HepG2 (cell line): ENCODE data around the gene DOCK3. TPM values are rescaled to one million over a fixed set of nuclear protein-coding genes. Genes with fewer than 3 reads are reported as not detected.
A peak's percentile ranks its signal among the peaks of the same experiment; 100 is the strongest.

Source experiments
- AHDC1 ChIP-seq: sonication (generic); formaldehyde crosslinking; IDR thresholded peaks from 2 replicates; pipeline ENCODE4 v1.5.1; 2020; ENCODE audit warnings: mild to moderate bottlenecking, missing genetic modification reagents, borderline replicate concordance
- CBFB ChIP-seq: sonication (generic); formaldehyde crosslinking; IDR thresholded peaks from 2 replicates; pipeline ENCODE4 v1.4.0; 2020; ENCODE audit warnings: missing genetic modification reagents
- ETV5 ChIP-seq: IDR thresholded peaks from 2 replicates; pipeline ENCODE4 v1.6.1; 2018; ENCODE audit warnings: missing biosample characterization, missing genetic modification reagents, inconsistent platforms, borderline replicate concordance
- GLI4 ChIP-seq: sonication (generic); formaldehyde crosslinking; IDR thresholded peaks from 2 replicates; pipeline ENCODE4 v1.5.1; 2020; ENCODE audit warnings: missing genetic modification reagents, mild to moderate bottlenecking, moderate library complexity, borderline replicate concordance
- NPAS2 ChIP-seq: sonication (generic); formaldehyde crosslinking; IDR thresholded peaks from 2 replicates; pipeline ENCODE4 v1.8.0; 2022; ENCODE audit warnings: mild to moderate bottlenecking, missing genetic modification reagents, borderline replicate concordance
- NR2F1 ChIP-seq, 2 experiments: fragments of 450-650 bp in 1 of 2; formaldehyde crosslinking in 1 of 2; IDR thresholded peaks; 2 replicates each; pipeline versions ENCODE4 v1.5.0 to v1.6.1; 2016 to 2020; ENCODE audit warnings: mild to moderate bottlenecking in 1 of 2, missing compliant biosample characterization in 1 of 2, missing genetic modification reagents in 1 of 2, moderate library complexity in 1 of 2
- ONECUT2 ChIP-seq: sonication (generic); formaldehyde crosslinking; IDR thresholded peaks from 2 replicates; pipeline ENCODE4 v1.4.0; 2020; ENCODE audit warnings: missing genetic modification reagents
- PCBP1 ChIP-seq: fragments of 200-400 bp; formaldehyde crosslinking; IDR thresholded peaks from 2 replicates; pipeline ENCODE4 v1.6.1; 2017; ENCODE audit warnings: mild to moderate bottlenecking, low read depth, low read length, borderline replicate concordance
- POLR2AphosphoS5 ChIP-seq: IDR thresholded peaks from 2 replicates; pipeline ENCODE4 v1.6.1; 2012; ENCODE audit warnings: low read depth, low read length
- SMARCE1 ChIP-seq: fragments of 450-650 bp; IDR thresholded peaks from 2 replicates; pipeline ENCODE4 v1.6.1; 2017; ENCODE audit warnings: borderline replicate concordance
- SOX6 ChIP-seq, 2 experiments: fragments of 450-650 bp in 1 of 2; sonication (generic) in 1 of 2; formaldehyde crosslinking in 1 of 2; IDR thresholded peaks; 2 replicates each; pipeline versions ENCODE4 v1.4.0 to v1.6.1; 2017 to 2020; ENCODE audit warnings: antibody characterized with exemption in 1 of 2, mild to moderate bottlenecking in 1 of 2, missing genetic modification reagents in 1 of 2
- TSC22D2 ChIP-seq: sonication (generic); formaldehyde crosslinking; IDR thresholded peaks from 2 replicates; pipeline ENCODE4 v1.5.1; 2020; ENCODE audit warnings: missing genetic modification reagents, mild to moderate bottlenecking, borderline replicate concordance
- ZBTB7A ChIP-seq: sonication (generic); formaldehyde crosslinking; IDR thresholded peaks from 2 replicates; pipeline ENCODE4 v1.8.0; 2022; ENCODE audit warnings: mild to moderate bottlenecking, missing genetic modification reagents
- ZNF224 ChIP-seq: sonication (generic); formaldehyde crosslinking; IDR thresholded peaks from 2 replicates; pipeline ENCODE4 v1.5.0; 2020; ENCODE audit warnings: mild to moderate bottlenecking, missing genetic modification reagents
- ZNF414 ChIP-seq: sonication (generic); formaldehyde crosslinking; IDR thresholded peaks from 2 replicates; pipeline ENCODE4 v1.5.0; 2020; ENCODE audit warnings: missing genetic modification reagents
- ZNF44 ChIP-seq: sonication (generic); formaldehyde crosslinking; IDR thresholded peaks from 2 replicates; pipeline ENCODE4 v1.5.1; 2020; ENCODE audit warnings: mild to moderate bottlenecking, missing genetic modification reagents
- ZNF7 ChIP-seq: IDR thresholded peaks from 2 replicates; pipeline ENCODE4 v1.6.1; 2016; ENCODE audit warnings: missing biosample characterization, missing genetic modification reagents
- polyA plus RNA-seq, 8 experiments: library from polyadenylated mRNA; depleted of rRNA in 3 of 8; stranded (reverse) in 7 of 8; unstranded in 1 of 8; fragments of >200 nt; fragmentation: Illumina TruSeq in 4 of 8; extraction: Trizol in 4 of 8; gene quantifications; 2 replicates each; pipeline versions ENCODE4 v1.2.1 to v1.2.3, GENCODE V29; 2011 to 2016; ENCODE audit warnings: low read depth in 4 of 8, missing spikeins in 1 of 8, mixed read lengths in 1 of 8; ENCODE audit not compliant: insufficient read depth in 1 of 8
- total RNA-seq, 5 experiments: library from RNA; depleted of rRNA; stranded (reverse); fragments of >200 nt; fragmentation: Illumina TruSeq; extraction: Trizol; gene quantifications; 2 replicates each; pipeline ENCODE4 v1.2.3, GENCODE V29; 2016; ENCODE audit warnings: low read depth in 1 of 5
- TF ChIP-seq, protein P1 (sequence below): sonication (generic); formaldehyde crosslinking; IDR thresholded peaks from 2 replicates; pipeline ENCODE4 v1.4.0; 2020; ENCODE audit warnings: missing genetic modification reagents
- TF ChIP-seq, protein P2 (sequence below): IDR thresholded peaks from 2 replicates; pipeline ENCODE4 v1.6.1; 2016; ENCODE audit warnings: low read depth, control low read depth

Gene DOCK3
- total and polyA plus RNA-seq, 2 of the 13 experiments (the other 11 are each of a cell fraction or from before 2014, with no cell fraction given) = not detected

DNA sequence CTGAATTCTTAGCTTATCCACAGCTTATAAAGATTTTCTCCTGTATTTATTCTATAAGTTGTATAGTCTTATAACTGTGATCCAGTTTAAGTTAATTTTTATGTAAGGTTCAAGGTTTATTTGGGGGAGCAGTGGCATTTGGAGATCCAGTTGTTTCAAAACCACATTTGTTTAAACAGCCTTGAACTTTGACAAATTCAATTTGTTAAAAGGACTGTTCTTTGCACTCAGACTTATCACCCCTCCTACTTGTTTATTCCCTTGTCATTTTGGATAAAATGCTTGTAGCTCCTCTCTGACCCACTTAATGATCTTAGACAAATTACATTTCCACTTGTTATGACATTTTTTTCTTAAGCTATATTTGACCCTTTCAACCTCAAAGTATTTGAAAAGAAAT is 327.8 kb downstream of the DOCK3 start (continued):
- TF ChIP-seq SOX6 (IDR thresholded peaks at IDR 0.05) (no peak), SOX6 (CRISPR knock-in tag; IDR thresholded peaks at IDR 0.05) (peak; percentile 79; the same call in 1 of the 2 replicates), ZNF224 (no peak), ONECUT2 (CRISPR knock-in tag) (no peak), AHDC1 (CRISPR knock-in tag) (peak; percentile 95; the same call in 1 of the 2 replicates), ETV5 (no peak), ZNF7 (no peak), GLI4 (CRISPR knock-in tag) (no peak), ZNF44 (CRISPR knock-in tag) (no peak), TSC22D2 (CRISPR knock-in tag) (no peak), SMARCE1 (no peak), ZBTB7A (CRISPR knock-in tag) (no peak), NPAS2 (CRISPR knock-in tag) (no peak), POLR2AphosphoS5 (no peak), CBFB (CRISPR knock-in tag) (peak; percentile 73), NR2F1 (CRISPR knock-in tag; IDR thresholded peaks at IDR 0.05) (peak; percentile 64 to 93; a peak in 3 of 4 replicates), ZNF414 (CRISPR knock-in tag) (no peak), PCBP1 (no peak)
- TF ChIP-seq, protein P1, sequence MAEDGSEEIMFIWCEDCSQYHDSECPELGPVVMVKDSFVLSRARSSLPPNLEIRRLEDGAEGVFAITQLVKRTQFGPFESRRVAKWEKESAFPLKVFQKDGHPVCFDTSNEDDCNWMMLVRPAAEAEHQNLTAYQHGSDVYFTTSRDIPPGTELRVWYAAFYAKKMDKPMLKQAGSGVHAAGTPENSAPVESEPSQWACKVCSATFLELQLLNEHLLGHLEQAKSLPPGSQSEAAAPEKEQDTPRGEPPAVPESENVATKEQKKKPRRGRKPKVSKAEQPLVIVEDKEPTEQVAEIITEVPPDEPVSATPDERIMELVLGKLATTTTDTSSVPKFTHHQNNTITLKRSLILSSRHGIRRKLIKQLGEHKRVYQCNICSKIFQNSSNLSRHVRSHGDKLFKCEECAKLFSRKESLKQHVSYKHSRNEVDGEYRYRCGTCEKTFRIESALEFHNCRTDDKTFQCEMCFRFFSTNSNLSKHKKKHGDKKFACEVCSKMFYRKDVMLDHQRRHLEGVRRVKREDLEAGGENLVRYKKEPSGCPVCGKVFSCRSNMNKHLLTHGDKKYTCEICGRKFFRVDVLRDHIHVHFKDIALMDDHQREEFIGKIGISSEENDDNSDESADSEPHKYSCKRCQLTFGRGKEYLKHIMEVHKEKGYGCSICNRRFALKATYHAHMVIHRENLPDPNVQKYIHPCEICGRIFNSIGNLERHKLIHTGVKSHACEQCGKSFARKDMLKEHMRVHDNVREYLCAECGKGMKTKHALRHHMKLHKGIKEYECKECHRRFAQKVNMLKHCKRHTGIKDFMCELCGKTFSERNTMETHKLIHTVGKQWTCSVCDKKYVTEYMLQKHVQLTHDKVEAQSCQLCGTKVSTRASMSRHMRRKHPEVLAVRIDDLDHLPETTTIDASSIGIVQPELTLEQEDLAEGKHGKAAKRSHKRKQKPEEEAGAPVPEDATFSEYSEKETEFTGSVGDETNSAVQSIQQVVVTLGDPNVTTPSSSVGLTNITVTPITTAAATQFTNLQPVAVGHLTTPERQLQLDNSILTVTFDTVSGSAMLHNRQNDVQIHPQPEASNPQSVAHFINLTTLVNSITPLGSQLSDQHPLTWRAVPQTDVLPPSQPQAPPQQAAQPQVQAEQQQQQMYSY (CRISPR knock-in tag) = no peak
- TF ChIP-seq, protein P2, sequence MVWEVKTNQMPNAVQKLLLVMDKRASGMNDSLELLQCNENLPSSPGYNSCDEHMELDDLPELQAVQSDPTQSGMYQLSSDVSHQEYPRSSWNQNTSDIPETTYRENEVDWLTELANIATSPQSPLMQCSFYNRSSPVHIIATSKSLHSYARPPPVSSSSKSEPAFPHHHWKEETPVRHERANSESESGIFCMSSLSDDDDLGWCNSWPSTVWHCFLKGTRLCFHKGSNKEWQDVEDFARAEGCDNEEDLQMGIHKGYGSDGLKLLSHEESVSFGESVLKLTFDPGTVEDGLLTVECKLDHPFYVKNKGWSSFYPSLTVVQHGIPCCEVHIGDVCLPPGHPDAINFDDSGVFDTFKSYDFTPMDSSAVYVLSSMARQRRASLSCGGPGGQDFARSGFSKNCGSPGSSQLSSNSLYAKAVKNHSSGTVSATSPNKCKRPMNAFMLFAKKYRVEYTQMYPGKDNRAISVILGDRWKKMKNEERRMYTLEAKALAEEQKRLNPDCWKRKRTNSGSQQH = no peak
